BJ (cell line): ENCODE data around the gene MOV10L1. TPM values are rescaled to one million over a fixed set of nuclear protein-coding genes. Genes with fewer than 3 reads are reported as not detected.

Experiments
- CTCF ChIA-PET: fragments of 350-600 bp; formaldehyde crosslinking; extraction: SDS; loops from one replicate; lab custom pipeline; 2021; ENCODE audit warnings: antibody characterized with exemption, inconsistent platforms; lab: Yijun Ruan, JAX
- POLR2A ChIA-PET: fragments of 300-600 bp; sonication (Branson Sonifier 250); formaldehyde crosslinking; extraction: SDS; loops from one replicate; lab custom pipeline; 2021; ENCODE audit warnings: antibody characterized with exemption; lab: Charles Lee
- DNase-seq: peaks from one replicate; pipeline ENCODE4 v3.0.0-alpha.2; 2011; ENCODE audit warnings: low read depth
- H3K27me3 ChIP-seq: 2 replicates; pipeline ENCODE4 v1.6.0; 2011; ENCODE audit warnings: low read length; ENCODE audit not compliant: control insufficient read depth, insufficient read depth
- H3K36me3 ChIP-seq: 2 replicates; pipeline ENCODE4 v1.5.1; 2011; ENCODE audit warnings: low read length; ENCODE audit not compliant: control insufficient read depth, insufficient read depth
- H3K4me3 ChIP-seq: 2 replicates; pipeline ENCODE4 v1.5.1; 2011; ENCODE audit warnings: low read depth, mild to moderate bottlenecking, control low read depth, low read length
- polyA plus RNA-seq: library from polyadenylated mRNA; depleted of rRNA; stranded (reverse); fragments of >200 nt; gene quantifications from 2 replicates; pipeline ENCODE4 v1.2.3, GENCODE V29; 2011; rRNA removed
- TF ChIP-seq, protein P1 (sequence below): IDR thresholded peaks from 2 replicates; pipeline ENCODE4 v1.5.1; 2011; ENCODE audit warnings: low read depth, mild to moderate bottlenecking, control low read depth, inconsistent platforms, low read length, moderate library complexity; ENCODE audit not compliant: insufficient read depth

MOV10L1 gene
- polyA plus RNA-seq, 1 experiment, result 6.6 TPM

DNA sequence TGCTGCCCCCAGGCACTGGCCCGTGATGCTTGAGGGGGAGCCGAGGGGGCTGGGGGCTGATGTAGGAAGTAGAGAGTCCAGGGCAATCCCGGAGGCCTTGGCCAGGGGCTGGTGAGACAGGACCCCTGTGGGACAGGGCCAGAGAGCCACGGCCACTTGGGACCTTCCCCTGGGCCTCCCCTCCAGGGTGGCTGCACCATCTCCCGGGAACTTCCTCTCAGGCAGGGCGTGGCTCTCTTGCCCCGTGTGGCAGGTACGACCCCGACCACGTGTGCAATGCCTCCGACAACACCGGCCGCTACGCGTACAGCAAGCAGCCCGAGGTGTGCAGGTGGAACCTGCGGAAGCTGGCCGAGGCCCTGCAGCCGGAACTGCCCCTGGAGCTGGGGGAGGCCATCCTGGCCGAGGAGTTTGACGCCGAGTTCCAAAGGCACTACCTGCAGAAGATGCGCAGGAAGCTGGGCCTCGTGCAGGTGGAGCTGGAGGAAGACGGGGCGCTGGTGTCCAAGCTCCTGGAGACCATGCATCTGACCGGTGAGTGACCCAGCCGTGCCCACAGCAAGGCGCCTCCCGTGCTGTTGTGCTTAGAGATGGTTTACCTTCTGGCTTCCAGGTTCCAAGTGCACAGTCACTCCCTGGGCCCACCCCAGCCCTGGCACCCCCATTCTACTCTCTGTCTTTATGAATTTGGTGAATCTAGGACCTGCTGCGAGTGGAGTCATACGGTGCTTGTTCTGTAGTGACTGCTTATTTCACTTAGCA, 120.8 kb downstream of the MOV10L1 start:
- TF ChIP-seq, protein P1, sequence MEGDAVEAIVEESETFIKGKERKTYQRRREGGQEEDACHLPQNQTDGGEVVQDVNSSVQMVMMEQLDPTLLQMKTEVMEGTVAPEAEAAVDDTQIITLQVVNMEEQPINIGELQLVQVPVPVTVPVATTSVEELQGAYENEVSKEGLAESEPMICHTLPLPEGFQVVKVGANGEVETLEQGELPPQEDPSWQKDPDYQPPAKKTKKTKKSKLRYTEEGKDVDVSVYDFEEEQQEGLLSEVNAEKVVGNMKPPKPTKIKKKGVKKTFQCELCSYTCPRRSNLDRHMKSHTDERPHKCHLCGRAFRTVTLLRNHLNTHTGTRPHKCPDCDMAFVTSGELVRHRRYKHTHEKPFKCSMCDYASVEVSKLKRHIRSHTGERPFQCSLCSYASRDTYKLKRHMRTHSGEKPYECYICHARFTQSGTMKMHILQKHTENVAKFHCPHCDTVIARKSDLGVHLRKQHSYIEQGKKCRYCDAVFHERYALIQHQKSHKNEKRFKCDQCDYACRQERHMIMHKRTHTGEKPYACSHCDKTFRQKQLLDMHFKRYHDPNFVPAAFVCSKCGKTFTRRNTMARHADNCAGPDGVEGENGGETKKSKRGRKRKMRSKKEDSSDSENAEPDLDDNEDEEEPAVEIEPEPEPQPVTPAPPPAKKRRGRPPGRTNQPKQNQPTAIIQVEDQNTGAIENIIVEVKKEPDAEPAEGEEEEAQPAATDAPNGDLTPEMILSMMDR, result no peak
- ChIA-PET POLR2A (no interaction called here), CTCF (interaction anchor here (0.7 to 1.7 kb wide), 6 partner anchors 9 to 280 kb away, joined by 3 to 10 read pairs (median 4); no protein-coding TSS in a partner anchor)
- DNase-seq, result no peak
- Histone ChIP-seq H3K4me3 (no peak overlapping the region), H3K27me3 (no peaks in the 10 kb centered on the region), H3K36me3 (peaks cover 32% of the 10 kb centered on the region)

GRCh38 chr22:50211147-50211546, 121.3 kb downstream of the MOV10L1 start:
- ChIA-PET POLR2A (no interaction called here), CTCF (interaction anchor here (0.6 to 1.7 kb wide), 6 partner anchors 10 to 280 kb away, joined by 3 to 10 read pairs (median 4); no protein-coding TSS in a partner anchor)
- H3K4me3 ChIP-seq, result no peak overlapping the region
- H3K36me3 ChIP-seq, result peaks cover 35% of the 10 kb centered on the region
- no peak for DNase-seq
- no peaks in the 10 kb centered on the region for H3K27me3 ChIP-seq
- TF ChIP-seq, protein P1, result no peak

Other genes with a start within 250 kb of the MOV10L1 start
- gene ZBED4, start 236.2 kb upstream of the MOV10L1 start, polyA plus RNA-seq, result 3.6 and 4.5 TPM in 2 replicates
- 5.5 and 7.9 TPM in 2 replicates for gene ALG12, start 171.6 kb upstream of the MOV10L1 start, polyA plus RNA-seq
- 41.0 and 54.1 TPM in 2 replicates for gene CRELD2, start 171.4 kb upstream of the MOV10L1 start, polyA plus RNA-seq
- 5.8 and 8.3 TPM in 2 replicates for gene PIM3, start 129.2 kb upstream of the MOV10L1 start, polyA plus RNA-seq
- gene IL17REL, start 77.2 kb upstream of the MOV10L1 start, polyA plus RNA-seq, result not detected in 2 replicates
- not detected in 2 replicates for gene TTLL8, start 31.7 kb upstream of the MOV10L1 start, polyA plus RNA-seq
- 0.10 and 0.15 TPM in 2 replicates for gene MLC1, start 4.6 kb upstream of the MOV10L1 start, polyA plus RNA-seq
- gene PANX2, start 80.7 kb downstream of the MOV10L1 start, polyA plus RNA-seq, result 0.92 and 1.4 TPM in 2 replicates
- gene TRABD, start 95.9 kb downstream of the MOV10L1 start, polyA plus RNA-seq, result 13.5 and 31.5 TPM in 2 replicates
- 8.0 and 16.7 TPM in 2 replicates for gene SELENOO, start 111.0 kb downstream of the MOV10L1 start, polyA plus RNA-seq
- 9.4 and 17.5 TPM in 2 replicates for gene TUBGCP6, start 155.0 kb downstream of the MOV10L1 start, polyA plus RNA-seq
- 8.8 and 18.2 TPM in 2 replicates for gene HDAC10, start 161.3 kb downstream of the MOV10L1 start, polyA plus RNA-seq
- 36.6 and 51.4 TPM in 2 replicates for gene MAPK12, start 171.7 kb downstream of the MOV10L1 start, polyA plus RNA-seq
- 11.2 and 19.6 TPM in 2 replicates for gene MAPK11, start 180.4 kb downstream of the MOV10L1 start, polyA plus RNA-seq
- gene PLXNB2, start 217.6 kb downstream of the MOV10L1 start, polyA plus RNA-seq, result 83.7 and 143 TPM in 2 replicates
- gene DENND6B, start 237.0 kb downstream of the MOV10L1 start, polyA plus RNA-seq, result 3.7 and 8.2 TPM in 2 replicates